HPDE6-E6E7 (cell line): ENCODE measurements around the gene CEP97.
"Not testable (repeated sequence)": the region's sequence is repeated elsewhere in the genome, so short reads cannot be mapped to it uniquely, and the experiment has no call there.

Experiments used
- DNase-seq: peaks from one replicate; pipeline ENCODE4 v3.0.0; 2011; ENCODE audit warnings: missing footprints; ENCODE audit errors: extremely low spot score

The CEP97 gene

DNA sequence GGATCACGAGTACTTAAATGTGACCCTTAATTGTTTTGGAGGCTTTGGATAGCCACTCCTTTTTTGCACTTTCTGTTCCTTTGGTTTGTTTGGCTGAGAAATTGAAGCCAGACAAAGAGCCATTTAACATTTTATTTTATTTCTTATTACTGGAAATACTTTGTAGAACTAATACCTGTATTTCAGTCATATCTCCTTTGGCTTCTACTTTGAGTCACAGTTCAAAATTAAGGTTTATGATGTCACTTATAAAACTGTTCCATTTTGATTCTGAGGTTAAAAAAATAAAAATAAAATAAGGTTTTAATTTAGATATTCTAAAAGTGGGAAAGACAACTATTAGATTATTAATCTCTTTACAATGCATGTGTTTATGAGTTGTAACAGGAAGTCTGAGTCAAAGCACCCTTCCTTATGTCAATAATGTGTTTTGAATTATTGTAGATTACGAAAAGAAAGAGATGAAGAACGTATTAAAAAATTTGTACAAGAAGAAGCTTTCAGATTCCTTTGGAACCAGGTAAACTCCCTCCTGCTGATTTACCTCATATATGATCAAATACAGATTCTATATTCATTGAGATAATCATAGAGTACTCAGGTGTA lies 37.7 kb downstream of the CEP97 start:
- no peak for DNase-seq

DNA sequence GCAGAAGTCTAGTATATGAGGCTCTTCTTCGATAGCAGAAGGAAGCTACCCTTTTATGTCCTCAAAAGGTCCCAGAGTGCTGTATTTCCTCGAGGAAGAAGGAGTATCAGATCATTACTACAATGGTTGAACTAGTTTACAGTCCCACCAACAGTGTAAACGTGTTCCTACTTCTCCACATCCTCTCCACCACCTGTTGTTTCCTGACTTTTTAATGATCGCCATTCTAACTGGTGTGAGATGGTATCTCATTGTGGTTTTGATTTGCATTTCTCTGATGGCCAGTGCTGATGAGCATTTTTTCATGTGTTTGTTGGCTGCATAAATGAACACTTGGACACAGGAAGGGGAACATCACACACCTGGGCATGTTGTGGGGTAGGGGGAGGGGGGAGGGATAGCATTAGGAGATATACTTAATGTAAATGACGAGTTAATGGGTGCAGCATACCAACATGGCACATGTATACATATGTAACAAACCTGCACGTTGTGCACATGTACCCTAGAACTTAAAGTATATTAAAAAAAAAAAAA lies 53.4 kb downstream of the CEP97 start:
- not testable (repeated sequence) for DNase-seq

DNA sequence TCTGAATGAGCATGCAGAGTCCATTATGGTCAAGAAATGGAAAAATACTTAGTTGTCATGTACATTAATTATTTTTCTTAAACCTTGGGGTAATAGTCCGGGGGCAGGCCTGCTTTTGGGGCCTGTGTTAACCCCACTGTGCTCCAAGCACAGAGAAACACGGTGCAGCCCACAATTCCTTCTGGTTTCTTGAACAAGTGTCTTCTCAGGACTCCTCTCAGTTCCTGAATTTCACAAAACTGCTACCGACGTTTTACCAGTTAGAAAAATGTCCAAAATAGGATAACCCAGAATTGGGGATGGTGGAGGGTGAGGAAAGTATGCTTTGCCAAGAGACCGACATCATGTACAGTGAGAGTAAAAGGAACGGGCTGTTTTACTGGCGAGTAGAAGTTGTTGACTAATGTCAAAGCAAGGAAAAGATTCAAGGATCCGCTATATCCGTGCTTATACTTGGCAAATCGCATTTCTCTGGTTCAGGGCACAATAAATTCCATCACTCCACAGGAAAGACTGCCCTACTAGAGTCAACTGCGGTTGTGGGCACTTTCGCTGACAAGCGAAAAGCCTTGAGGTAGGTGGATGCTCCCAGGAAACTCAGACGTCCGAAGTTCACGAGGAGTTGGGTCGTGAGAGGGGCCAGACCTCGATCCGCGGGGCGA lies 54.1 kb downstream of the CEP97 start:
- DNase-seq = no peak

DNA sequence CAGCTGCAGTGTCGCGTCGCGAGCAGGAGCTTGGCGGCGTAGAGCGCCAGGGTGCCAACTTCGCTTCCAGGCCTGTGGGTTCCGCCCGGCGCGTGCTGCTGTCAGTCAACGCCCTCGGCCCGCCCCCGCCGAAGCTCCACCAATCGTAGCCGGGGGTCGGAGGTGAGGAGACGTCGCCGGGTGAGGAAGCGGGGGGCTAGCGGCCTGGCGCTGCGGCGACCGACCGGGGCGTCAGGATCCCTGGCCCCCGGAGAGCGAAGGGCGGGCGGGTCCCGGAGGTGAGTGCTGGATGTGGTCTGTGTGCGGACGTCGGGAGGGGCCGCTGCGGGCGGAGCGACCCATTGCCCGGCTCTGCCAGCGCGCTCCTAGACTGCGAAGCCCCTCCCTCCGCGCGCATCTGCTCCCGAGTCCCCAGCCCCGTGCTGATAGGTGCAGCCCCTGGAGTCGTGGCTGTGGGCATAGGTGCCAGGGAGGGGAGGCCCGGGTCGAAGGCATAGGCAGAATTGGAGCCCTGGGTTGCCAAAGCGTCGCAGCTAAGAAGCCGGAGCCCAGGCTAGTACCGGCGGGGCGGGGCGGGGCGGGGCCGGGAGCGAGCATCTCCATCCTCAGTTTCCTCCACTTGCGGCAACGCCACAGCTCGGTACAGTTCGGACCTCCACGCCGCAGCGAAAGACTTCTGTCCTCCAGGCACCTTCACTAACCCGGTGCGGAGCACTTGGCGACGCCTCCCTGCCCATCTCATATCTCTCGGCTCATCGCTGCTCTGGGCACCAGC lies 54.8 kb downstream of the CEP97 start, which contains the start of gene NXPE3:
TSS of gene NXPE3 (plus strand) at position 165 of the 775 bp plus-strand sequence. CDS start 6,386 bp downstream, outside the sequence.
- DNase-seq = peak; percentile 69

DNA sequence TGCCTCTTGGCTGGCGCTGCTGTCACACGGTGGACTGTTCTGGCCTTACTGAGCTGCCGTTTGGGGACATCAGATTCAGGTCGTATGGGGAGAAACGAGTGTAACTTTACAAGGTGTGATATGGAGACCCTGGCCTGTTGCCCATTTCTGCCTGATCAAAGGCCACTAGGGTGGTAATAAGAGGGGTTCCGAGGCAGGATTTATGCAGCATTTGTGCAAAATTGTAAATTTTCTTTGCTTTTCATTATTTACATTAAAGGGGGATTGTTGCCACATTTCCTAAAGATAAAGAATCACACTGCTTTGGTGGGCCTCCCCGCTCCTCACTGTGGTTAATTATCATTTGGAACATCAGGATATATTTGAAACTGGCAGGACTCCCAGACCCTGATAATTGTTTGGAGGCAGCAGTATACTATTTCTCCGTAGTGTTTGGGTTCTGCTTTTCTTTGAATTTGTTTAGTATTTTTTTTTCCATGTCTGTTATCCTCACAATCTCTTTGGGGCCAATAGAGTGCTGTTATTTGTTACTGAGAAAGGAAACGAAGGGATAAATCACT lies 55.5 kb downstream of the CEP97 start:
- no peak for DNase-seq

DNA sequence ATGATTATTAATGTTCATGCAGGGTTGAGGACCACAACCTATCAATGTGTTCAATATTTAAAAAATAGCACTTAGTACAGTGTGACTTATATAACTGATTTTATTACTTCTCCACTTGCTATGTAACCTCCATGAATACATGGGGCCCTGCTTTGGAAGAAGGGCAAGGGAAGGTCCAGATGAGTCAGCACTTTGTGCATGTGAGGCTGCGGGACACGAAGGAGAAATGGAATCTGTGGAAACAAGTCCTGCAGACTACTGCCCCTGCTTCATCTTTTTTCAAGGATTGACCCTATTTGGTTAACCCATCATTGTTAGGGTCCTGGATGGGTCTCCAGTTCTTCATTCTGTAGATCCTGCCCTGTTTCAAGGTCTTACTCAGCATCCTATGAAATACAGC lies 56.2 kb downstream of the CEP97 start:
- DNase-seq = peak; percentile 57

DNA sequence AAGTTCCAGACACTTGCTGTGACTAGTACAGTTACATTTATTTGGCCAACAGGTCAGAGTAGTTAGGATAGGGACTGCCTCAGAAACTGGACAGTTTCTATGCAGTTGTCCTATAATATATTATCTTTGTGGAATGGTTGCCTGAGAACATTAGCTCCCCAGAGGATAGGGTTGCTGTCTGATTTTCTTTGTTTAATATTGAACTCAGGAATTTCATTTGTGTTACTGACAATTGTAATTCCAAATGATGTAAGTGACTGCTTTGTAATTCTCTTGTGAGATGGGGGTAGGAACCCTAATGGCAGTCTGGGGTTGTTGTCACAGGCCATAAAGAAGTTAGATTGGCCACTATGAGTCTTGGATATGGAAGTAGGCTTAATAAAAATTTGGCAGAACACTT lies 56.8 kb downstream of the CEP97 start:
- DNase-seq = no peak

DNA sequence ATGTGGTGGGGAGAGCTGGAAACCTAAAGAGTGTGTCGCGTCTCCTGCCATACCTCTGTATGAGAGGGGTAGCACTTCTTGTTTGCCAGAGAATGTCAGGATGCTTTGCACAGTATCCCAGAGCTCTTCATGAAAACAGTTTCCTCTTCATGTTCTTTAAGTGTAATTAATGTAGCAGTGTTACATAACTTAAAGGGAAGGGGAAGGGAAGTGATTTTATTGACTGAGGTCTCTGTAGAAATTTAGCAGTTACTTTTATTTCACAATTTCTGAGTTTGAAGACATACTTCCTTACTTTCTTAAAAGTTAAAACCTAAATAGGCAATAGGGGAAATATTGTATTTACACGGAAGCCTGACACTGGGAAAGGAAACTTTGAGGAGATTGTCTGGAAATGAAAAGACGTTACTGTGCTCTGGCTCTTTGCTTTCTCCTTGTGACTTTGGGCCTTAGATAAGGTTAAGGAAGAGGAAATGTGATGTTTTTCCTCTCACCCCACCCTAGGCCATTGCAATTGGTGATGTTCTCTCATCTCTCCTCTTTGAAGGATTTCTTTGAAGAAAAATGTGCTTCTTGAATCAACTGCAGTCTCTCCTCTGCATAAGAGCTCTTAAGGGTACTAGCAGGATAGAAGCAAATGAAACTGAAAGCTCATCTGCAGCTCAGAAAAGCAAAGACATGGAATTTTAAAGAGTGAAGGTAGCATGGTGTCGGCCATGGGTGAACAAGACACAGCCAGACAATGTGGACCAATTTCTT lies 60.6 kb downstream of the CEP97 start:
- DNase-seq = no peak

DNA sequence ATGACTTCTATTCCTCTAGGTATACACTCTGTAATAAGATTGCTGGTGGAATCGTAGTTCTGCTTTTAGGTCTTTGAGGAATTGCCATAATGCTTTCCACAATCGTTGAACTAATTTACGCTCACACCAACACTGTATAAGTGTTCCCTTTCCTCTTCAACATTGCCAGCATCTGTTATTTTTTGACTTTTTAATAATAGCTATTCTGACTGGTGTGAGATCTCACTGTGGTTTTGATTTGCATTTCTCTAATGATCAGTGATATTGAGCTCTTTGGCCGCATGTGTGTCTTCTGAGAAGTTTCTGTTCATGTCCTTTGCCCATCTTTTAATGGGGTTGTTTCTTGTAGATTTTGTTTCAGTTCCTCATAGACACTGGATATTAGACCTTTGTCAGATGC lies 67.4 kb downstream of the CEP97 start:
- no peak for DNase-seq

DNA sequence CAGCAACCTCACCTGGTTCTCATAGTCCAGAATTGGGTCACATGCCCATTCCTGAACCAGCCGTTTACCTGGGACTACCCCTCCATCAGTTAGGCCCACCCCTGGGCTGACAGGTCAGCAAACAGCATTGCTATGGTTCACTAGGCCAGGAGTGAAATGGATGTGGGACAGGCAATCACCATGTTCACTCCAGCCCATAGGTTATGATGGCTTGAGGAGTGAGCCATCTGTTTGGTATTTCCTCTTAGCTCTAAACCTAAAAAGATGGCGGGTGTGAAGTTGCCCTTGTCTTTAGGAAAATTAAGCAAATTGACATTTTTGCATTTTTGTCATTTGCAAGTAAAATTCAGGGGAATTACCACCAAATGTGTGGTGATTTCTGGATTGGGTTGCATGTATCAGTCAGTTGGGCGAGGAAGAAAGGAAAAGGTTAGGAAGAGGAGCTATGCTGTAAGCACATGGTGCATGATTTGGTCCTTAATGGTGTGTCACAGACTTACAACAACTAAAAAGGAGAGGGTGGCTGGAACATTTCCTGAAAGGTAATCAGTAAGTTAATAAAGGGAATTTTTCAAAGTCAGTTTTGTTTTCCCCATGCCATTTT lies 71.8 kb downstream of the CEP97 start:
- DNase-seq = no peak

DNA sequence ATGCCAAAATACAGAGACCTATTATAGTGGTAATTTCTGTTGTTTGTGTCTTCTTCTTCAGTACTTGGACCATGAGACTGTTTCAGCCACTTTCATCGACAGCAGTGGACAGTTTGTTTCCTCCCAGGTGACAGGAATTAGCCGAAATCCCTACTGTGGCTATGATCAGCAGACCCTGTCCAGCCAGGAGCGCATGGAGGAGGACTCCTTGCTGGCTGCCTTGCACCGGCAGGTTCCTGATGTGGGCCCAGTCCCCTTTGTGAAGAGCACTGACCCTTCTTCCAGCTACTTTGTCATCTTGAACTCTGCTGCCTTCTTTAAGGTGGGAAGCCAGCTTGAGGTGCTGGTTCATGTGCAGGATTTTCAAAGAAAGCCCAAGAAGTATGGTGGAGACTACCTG lies 76.8 kb downstream of the CEP97 start:
- no peak for DNase-seq

DNA sequence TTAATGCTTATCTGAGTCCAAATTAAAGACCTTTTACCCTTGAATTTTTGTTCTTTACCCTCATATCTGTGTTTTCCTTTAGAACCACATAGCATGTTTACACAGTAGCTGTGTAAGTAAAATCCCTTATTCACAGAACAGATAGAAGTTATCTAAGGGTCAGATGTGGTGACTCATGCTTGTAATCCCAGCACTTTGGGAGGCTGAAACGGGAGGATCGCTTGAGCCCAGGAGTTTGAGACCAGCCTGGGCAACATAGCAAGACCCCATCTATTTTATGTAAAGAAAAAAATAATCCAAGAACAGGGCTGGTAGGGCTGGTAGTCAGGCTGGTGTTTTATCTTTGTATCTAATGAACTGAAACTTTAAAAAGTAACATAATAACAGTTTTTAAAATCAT lies 77.8 kb downstream of the CEP97 start:
- no peak for DNase-seq

DNA sequence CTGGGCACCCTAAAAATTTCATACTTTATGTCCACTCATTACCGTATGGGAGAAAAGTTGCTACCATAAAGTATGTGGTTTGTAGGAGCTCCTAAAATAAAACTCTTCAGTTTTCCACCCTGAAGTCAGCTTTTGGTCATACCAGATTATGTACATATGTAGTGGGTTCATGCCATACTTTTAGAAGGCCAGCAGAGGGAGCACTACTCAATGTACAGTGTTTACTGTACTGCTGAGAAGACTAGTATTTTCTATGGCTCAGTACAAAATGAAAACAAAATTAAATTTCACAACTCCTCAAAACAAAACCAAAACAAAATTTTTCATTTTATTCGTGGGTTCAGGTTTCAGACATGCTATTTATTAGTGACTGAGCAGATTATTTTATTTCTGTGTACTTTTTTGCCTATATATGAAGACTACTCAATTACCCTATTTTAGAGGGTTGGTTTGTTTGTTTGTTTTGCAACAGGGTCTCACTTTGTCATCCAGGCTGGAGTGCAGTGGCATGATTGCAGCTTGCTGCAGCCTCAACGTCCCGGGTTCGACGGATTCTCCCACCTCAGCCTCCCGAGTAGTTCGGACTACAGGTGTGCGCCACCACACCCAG lies 78.9 kb downstream of the CEP97 start:
- DNase-seq = no peak

DNA sequence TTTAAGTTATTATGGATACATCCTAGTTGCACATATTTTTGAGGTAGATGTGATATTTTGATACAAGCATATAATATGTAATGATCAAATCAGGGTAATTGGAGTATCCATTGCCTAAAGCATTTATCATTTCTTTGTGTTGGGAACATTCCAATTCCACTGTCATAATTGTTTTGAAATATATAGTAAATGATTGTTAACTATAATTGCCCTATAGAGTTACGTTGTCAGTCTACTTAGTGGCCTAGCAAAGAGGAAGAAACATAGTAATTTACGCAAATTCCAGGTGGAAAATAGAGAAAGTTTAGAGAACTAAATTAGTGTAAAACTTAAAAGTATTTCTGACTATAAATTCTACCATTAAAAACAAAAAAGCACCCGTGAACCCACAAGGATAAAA lies 79.5 kb downstream of the CEP97 start:
- DNase-seq = no peak

DNA sequence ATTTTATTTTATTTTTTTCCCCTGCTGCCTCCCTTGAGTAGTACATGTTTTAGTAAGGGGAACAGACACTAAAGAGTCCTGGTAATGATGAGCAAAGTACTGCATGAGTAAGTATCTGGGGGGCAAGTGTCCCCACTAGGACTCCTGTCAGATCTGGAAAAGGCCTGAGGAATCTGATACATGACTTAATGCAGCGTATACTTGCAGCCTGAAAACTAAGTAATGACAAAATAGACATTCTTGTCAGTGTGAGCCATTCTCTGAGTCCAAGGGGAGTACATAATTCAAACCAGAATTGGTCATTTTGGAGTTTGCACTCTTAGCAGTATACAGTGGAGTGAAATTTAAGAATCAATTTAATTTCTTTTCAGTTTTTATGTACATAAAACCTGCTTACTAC lies 82.1 kb downstream of the CEP97 start:
- no peak for DNase-seq

DNA sequence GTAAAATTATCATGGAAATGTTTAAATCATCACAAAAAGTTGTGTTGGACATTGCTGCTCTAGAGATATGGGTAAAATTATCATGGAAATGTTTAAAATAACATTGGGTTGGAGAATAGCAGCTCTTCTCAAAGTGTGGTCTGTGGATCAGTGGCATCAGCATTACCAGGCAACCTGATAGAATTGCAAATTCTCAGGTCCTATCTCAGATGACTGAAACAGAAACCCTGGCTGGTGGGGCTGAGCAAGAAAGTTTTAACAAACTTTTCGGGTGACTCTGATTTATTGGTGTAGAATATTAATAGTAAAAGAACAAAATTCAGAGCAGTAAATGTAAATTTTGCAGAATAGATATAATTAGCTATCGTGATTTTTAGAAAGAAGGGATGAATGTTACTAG lies 83.5 kb downstream of the CEP97 start:
- no peak for DNase-seq

DNA sequence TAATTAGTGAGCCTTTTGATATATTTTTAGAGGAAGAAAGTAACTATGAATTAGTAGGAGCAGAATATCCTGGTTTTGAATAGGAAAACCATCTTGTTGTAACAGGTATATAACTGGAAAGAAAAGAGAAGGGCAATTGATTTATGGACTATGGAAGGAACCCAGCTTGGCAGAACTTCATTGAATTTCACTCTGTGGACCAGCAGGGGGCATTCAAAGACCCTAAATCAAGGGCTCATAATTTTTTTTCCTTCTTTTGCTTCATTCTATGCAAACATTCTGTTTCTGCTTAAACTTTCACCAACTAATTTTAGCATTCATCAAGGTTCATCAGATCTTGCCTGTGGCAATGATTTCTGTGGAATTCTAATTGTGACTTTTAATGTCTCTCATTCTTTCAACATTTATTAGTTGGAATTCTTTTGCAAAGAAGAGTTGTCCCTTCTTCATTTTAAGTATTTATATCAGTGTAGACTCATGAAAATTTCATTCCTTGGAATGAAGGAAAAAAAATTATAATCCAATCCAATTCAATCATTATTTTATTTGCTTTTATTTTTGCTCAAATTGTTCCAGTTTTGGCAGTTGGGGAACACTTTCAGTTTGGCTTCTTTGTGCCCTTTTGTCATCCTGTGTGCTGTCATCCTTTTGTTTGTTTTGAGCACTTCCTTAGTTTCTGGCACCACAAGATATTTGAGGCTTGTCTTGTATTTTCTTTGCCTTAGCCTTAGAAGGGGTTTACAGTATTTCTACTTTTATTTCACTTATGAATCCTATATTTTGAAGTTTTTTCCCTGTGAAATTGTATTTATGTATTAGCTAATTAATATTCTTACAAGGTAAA lies 85.0 kb downstream of the CEP97 start:
- DNase-seq = no peak

DNA sequence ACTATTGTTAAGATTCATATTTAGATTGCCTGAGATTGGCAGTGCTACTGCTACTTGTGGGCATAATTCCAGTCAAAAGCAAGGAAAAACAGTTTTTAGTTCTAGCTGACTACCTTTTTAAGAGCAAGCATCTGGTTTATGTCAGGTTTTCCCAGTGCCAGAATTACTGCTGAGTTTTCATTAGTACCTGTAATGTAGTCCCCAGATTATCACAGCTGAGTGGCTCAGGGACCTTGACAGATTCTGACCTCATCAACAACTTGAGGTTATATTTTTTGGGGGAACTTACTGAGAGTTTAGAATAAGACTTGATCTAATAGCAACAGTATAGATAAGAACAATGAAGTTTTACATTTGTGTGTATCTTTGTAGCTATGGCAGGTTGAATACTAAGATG lies 85.6 kb downstream of the CEP97 start:
- DNase-seq = no peak

DNA sequence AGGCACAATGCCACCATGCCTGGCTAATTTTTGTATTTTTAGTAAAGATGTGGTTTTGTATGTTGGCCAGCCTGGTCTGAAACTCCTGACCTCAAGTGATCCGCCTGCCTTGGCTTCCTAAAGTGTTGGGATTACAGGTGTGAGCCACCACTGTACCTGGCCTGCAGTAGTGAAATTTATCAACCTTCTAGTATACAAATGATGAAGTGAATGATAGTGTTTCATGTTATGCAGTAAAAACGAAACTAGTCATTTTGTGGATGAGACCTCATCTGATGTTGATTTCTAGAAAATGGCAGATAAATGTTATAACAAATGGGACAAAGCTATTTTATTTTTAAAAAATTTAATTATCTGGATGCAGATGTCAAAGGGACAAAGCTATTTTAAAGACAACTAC lies 87.5 kb downstream of the CEP97 start:
- DNase-seq = no peak

DNA sequence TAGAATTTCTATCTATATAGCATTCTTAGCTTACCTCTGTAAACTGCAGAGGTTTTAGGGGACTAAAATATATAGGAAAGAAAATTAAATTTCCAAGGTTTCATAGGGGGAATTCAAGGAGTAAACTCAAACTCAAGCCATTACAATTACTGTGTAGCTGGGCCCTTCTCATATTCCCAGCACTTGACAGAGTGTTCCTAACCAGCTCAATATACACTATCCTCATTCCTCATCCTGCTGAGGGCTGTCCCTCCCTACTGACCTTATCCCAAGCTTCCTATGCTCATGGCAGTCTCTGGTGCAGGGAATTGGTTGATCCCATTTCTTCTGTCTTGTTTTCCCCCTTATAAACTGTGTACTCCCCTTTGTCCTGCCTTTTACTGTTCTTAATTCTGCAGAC lies 88.5 kb downstream of the CEP97 start:
- no peak for DNase-seq
